GM12874 (cell line): Measurements from ENCODE around the gene OTUD5.

Experiments used
- TF ChIP-seq, protein P1 (sequence below): IDR thresholded peaks from 2 replicates; pipeline ENCODE4 v1.5.1; 2011; ENCODE audit warnings: low read depth, mild to moderate bottlenecking, control low read depth, low read length, moderate library complexity; ENCODE audit not compliant: insufficient read depth

The OTUD5 gene, protein sequence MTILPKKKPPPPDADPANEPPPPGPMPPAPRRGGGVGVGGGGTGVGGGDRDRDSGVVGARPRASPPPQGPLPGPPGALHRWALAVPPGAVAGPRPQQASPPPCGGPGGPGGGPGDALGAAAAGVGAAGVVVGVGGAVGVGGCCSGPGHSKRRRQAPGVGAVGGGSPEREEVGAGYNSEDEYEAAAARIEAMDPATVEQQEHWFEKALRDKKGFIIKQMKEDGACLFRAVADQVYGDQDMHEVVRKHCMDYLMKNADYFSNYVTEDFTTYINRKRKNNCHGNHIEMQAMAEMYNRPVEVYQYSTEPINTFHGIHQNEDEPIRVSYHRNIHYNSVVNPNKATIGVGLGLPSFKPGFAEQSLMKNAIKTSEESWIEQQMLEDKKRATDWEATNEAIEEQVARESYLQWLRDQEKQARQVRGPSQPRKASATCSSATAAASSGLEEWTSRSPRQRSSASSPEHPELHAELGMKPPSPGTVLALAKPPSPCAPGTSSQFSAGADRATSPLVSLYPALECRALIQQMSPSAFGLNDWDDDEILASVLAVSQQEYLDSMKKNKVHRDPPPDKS

DNA sequence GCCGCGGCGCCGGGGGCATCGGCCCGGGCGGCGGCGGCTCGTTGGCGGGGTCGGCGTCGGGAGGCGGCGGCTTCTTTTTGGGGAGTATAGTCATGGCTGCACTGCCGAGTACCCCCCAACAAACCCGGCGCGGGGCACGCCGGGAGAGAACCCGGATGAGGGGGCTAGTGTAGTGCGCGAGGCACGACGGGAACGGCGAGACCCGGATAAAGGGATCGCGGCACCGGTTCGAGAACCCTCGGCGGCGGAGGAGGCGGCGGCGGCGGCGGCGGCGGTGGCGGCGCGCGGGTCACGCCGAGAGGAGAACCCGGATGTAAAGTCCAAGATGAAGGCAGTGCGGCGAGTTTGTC lies at the start of gene OTUD5:
OTUD5 (minus strand) TSS at position 131 of the 350 bp plus-strand sequence; CDS start at position 94, 37 bp downstream.
- TF ChIP-seq, protein P1, sequence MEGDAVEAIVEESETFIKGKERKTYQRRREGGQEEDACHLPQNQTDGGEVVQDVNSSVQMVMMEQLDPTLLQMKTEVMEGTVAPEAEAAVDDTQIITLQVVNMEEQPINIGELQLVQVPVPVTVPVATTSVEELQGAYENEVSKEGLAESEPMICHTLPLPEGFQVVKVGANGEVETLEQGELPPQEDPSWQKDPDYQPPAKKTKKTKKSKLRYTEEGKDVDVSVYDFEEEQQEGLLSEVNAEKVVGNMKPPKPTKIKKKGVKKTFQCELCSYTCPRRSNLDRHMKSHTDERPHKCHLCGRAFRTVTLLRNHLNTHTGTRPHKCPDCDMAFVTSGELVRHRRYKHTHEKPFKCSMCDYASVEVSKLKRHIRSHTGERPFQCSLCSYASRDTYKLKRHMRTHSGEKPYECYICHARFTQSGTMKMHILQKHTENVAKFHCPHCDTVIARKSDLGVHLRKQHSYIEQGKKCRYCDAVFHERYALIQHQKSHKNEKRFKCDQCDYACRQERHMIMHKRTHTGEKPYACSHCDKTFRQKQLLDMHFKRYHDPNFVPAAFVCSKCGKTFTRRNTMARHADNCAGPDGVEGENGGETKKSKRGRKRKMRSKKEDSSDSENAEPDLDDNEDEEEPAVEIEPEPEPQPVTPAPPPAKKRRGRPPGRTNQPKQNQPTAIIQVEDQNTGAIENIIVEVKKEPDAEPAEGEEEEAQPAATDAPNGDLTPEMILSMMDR, result no peak

DNA sequence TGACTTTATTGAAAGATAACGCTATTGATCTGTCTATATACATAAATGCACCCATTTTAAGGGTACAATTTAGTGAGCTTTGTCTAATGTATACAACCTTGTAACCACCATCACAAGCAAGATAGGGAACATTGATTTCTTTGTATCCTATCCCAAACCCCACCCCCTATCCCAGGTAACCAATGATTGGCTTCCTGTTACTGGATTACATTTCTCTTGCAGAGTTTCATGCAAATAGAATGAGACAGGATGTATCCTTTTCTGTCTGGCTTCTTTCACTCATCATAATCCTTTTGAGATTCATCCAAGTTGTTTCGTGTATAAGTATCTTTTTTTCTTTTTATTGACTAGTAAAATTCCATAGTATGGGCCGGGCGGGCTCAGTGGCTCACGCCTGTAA lies 46.3 kb upstream of the OTUD5 start:
- TF ChIP-seq, protein P1, result no peak

DNA sequence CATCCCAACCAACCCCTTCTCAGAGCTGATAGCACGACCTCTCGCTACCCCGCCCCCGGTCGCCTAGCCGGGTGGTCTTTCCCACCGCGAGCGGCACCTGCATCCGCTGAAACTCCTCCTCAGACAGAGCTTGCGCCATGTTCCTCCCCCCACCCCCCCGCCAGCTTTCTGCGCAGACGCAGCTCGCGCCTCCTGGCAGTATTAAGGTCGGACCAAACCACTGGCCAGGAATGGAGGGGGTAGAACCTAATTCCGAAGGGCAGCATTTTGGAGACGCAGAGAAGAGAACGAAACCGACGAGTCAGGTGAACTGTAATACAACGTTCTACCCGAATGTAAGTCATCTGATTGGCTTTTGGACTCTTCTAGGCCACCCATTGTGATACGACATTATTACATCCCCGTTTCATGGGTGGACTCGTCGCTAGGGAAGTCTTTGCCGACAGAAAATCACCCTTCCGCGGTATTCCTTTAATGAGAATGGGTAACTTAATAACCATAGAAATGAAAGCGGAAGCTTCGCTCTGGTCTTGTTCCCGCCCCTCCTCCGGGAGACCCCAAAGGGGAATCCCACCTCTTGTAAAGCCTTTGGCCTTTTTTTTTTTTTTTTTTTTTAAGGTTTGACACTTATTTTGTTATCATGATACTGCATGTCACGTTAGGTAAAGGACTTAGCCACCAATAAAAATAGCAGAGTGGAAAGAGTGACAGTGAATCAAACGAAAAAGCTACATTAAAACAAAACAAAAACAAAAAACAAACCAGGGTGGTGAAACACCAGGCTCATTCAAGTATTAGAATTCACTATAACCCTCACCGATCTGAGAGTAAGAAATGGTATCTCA lies 44.9 kb upstream of the OTUD5 start, which contains the start of gene GRIPAP1:
GRIPAP1 (minus strand) TSS at position 174 of the 845 bp plus-strand sequence; CDS start at position 139, 35 bp downstream.
- TF ChIP-seq, protein P1, result no peak

DNA sequence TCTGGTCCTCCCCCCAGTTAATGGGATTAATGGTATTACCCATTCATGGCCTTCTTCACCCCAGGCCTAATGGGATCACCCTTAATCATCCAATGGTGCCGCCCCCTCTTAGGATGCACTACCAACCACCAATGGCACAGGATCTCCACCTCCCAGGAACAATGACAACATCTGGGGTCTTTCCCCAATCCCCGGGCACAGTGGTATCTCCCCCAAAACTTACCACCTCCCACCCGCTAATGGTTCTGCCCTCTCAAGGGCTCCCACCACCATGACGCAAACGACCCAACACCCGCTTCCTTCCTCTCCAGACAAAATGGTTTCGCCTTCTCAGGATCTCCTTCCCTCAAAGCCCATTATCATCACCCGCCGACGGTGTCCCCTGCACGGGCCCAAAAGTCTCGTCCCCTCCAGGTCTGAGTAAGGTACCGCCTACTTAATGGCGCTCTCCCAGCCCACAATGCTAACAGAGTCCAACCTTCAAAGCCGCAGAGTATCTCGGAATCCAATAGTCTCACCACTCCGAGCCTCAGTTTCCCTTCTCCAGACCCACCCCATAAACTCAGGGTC lies 44.2 kb upstream of the OTUD5 start:
- TF ChIP-seq, protein P1, result no peak

DNA sequence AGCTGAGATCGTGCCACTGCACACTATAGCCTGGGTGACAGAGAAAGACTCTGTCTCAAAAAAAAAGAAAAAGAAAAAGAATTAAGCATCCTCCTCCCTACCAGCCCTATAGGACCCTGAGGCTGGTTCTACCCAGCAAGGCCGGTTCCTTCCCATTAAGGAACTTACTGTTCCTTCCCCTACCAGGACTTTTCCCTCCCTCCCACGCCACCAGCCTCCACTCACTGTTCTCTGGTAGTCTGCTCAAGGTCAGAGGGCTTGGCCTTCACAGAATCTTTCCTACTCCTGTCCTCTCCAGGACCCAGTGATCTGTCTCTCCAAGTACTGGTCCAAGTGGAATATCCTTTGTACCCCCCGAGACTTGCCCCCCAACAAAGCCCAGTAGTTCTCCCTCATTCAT lies 43.2 kb upstream of the OTUD5 start:
- TF ChIP-seq, protein P1, result no peak

DNA sequence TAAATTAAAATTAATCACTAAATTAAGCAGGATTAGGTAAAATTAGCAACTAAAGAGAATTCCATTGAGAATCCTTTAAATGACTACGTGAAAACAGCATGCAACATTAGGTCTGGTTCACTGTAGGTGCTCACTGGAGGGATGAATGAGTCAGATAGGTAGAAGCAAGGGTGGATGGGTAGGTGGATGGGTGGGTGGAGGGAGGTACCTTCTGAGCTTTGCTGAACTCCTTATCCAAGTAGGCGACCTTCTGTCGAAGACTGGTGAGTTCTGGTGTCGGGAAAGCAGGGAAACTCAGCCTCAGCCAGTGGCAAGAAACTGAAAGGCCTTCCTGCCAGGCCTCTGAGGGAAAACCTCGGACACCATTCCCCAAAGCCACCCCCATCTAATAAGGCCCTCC lies 41.6 kb upstream of the OTUD5 start:
- TF ChIP-seq, protein P1, result no peak

- TF ChIP-seq, protein P1, result no peak
Observed at GRCh38 chrX:48998391-48998790, 41.0 kb upstream of the OTUD5 start.
